IMR-90 (cell line): ENCODE data around the gene TRAPPC3. TPM values are rescaled to one million over a fixed set of nuclear protein-coding genes. Genes with fewer than 3 reads are reported as not detected.

Experiments
- ATAC-seq: fragments of 200-7000 bp; cut with Tn5 transposase; 2 replicates; pipeline ENCODE4 v1.9.1; 2020; ENCODE audit warnings: low read depth, mild to moderate bottlenecking, moderate library complexity
- BruUV-seq: library from RNA; stranded (reverse); fragments of 400-500 nt; replicated peaks from 2 replicates; lab custom pipeline; 2021; lab: Mats Ljungman, UMichigan
- CTCF ChIA-PET: fragments of 300-600 bp; formaldehyde crosslinking; extraction: SDS; loops from one replicate; lab custom pipeline; 2021; ENCODE audit warnings: antibody characterized with exemption; lab: Yijun Ruan, JAX
- POLR2A ChIA-PET: fragments of 300-600 bp; sonication (Branson Sonifier 250); formaldehyde crosslinking; loops from one replicate; lab custom pipeline; 2022; ENCODE audit warnings: antibody characterized with exemption; ENCODE audit not compliant: unreplicated experiment; lab: Charles Lee
- DNase-seq: peaks from one replicate; pipeline ENCODE4 v3.0.0; 2013
- H2AFZ ChIP-seq: replicated peaks from 2 replicates; pipeline ENCODE3; 2013; ENCODE audit warnings: low read length, mild to moderate bottlenecking; ENCODE audit not compliant: poor library complexity
- H2AK5ac ChIP-seq: 2 replicates; pipeline ENCODE4 v1.6.1; 2013; ENCODE audit warnings: low read depth, low read length, inconsistent platforms
- H2AK9ac ChIP-seq: replicated peaks from 2 replicates; pipeline ENCODE3; 2013; ENCODE audit warnings: mild to moderate bottlenecking, low read depth, low read length, moderate library complexity; ENCODE audit not compliant: poor library complexity
- H2BK120ac ChIP-seq: 2 replicates; pipeline ENCODE4 v1.6.1; 2013; ENCODE audit warnings: low read depth, low read length, inconsistent platforms
- H2BK15ac ChIP-seq: 3 replicates; pipeline ENCODE4 v1.6.1; 2013; ENCODE audit warnings: low read depth, low read length, inconsistent platforms
- H2BK20ac ChIP-seq: 2 replicates; pipeline ENCODE4 v1.6.1; 2013; ENCODE audit warnings: low read depth, mild to moderate bottlenecking, inconsistent platforms, low read length, moderate library complexity
- H2BK5ac ChIP-seq: 2 replicates; pipeline ENCODE4 v1.6.1; 2013; ENCODE audit warnings: mild to moderate bottlenecking, low read depth, low read length, inconsistent platforms; ENCODE audit not compliant: poor library complexity, severe bottlenecking
- H3K14ac ChIP-seq: replicated peaks from 2 replicates; pipeline ENCODE4 v1.6.1; 2013; ENCODE audit warnings: low read depth, low read length, inconsistent platforms
- H3K18ac ChIP-seq: 2 replicates; pipeline ENCODE4 v1.6.1; 2013; ENCODE audit warnings: low read depth, low read length, control low read depth
- H3K23ac ChIP-seq: 2 replicates; pipeline ENCODE4 v1.6.1; 2013; ENCODE audit warnings: low read depth, low read length, inconsistent platforms
- H3K27ac ChIP-seq: 2 replicates; pipeline ENCODE4 v1.5.1; 2013; ENCODE audit warnings: mild to moderate bottlenecking, control low read depth, low read length; ENCODE audit not compliant: insufficient read depth
- H3K27me3 ChIP-seq: 2 replicates; pipeline ENCODE4 v1.6.1; 2013; ENCODE audit warnings: low read length; ENCODE audit not compliant: control insufficient read depth, insufficient read depth
- H3K36me3 ChIP-seq: 2 replicates; pipeline ENCODE4 v1.6.1; 2013; ENCODE audit warnings: low read length, mixed read lengths; ENCODE audit not compliant: control insufficient read depth, insufficient read depth
- H3K4ac ChIP-seq: 2 replicates; pipeline ENCODE4 v1.6.1; 2013; ENCODE audit warnings: low read depth, low read length, inconsistent platforms
- H3K4me1 ChIP-seq: 2 replicates; pipeline ENCODE4 v1.6.1; 2013; ENCODE audit warnings: low read length, mixed read lengths; ENCODE audit not compliant: control insufficient read depth, insufficient read depth
- H3K4me2 ChIP-seq: 2 replicates; pipeline ENCODE4 v1.6.1; 2013; ENCODE audit warnings: low read depth, mild to moderate bottlenecking, control low read depth, low read length, moderate library complexity
- H3K4me3 ChIP-seq: 2 replicates; pipeline ENCODE4 v1.5.1; 2013; ENCODE audit warnings: low read depth, mild to moderate bottlenecking, control low read depth, low read length, moderate library complexity; ENCODE audit not compliant: insufficient read depth
- H3K56ac ChIP-seq: 2 replicates; pipeline ENCODE4 v1.6.1; 2013; ENCODE audit warnings: low read length, inconsistent platforms; ENCODE audit not compliant: insufficient read depth; ENCODE audit errors: extremely low read depth
- H3K79me1 ChIP-seq, 2 experiments: 2 replicates each; pipeline ENCODE4 v1.6.1; 2013; ENCODE audit warnings: low read length in 2 of 2, inconsistent platforms in 1 of 2, low read depth in 1 of 2
- H3K9ac ChIP-seq: 2 replicates; pipeline ENCODE4 v1.6.1; 2013; ENCODE audit warnings: low read depth, low read length, control low read depth
- H3K9me1 ChIP-seq: 2 replicates; pipeline ENCODE4 v1.6.1; 2013; ENCODE audit warnings: low read length, inconsistent platforms; ENCODE audit not compliant: insufficient read depth
- H3K9me3 ChIP-seq: 2 replicates; pipeline ENCODE4 v1.6.1; 2013; ENCODE audit warnings: low read length; ENCODE audit not compliant: control insufficient read depth, insufficient read depth
- H4K20me1 ChIP-seq: 2 replicates; pipeline ENCODE4 v1.6.1; 2013; ENCODE audit warnings: low read length, inconsistent platforms; ENCODE audit not compliant: insufficient read depth
- H4K5ac ChIP-seq: 2 replicates; pipeline ENCODE4 v1.6.1; 2013; ENCODE audit warnings: mild to moderate bottlenecking, low read depth, low read length, control low read depth
- H4K8ac ChIP-seq, 2 experiments: 2 replicates each; pipeline ENCODE4 v1.6.1; 2013; ENCODE audit warnings: low read depth in 2 of 2, low read length in 2 of 2, control low read depth in 1 of 2, inconsistent platforms in 1 of 2
- H4K91ac ChIP-seq: 2 replicates; pipeline ENCODE4 v1.6.1; 2013; ENCODE audit warnings: low read depth, low read length, inconsistent platforms; ENCODE audit not compliant: insufficient read depth
- BHLHE40 ChIP-seq: fragments of 150-350 bp; IDR thresholded peaks from 2 replicates; pipeline ENCODE4 v1.6.1; 2016; ENCODE audit warnings: mild to moderate bottlenecking, low read depth, low read length
- CEBPB ChIP-seq: IDR thresholded peaks from 2 replicates; pipeline ENCODE4 v1.6.1; 2012; ENCODE audit warnings: low read depth, low read length, improper control_type of control experiment
- CHD1 ChIP-seq: IDR thresholded peaks from 2 replicates; pipeline ENCODE4 v1.6.1; 2012; ENCODE audit warnings: low read depth, low read length, improper control_type of control experiment
- ELK1 ChIP-seq: fragments of 150-350 bp; IDR thresholded peaks from 2 replicates; pipeline ENCODE4 v1.6.1; 2016; ENCODE audit warnings: low read depth, mild to moderate bottlenecking, low read length, moderate library complexity, borderline replicate concordance
- FOS ChIP-seq: fragments of 150-350 bp; IDR thresholded peaks from 2 replicates; pipeline ENCODE4 v1.6.1; 2016; ENCODE audit warnings: low read depth, low read length
- MAFK ChIP-seq: IDR thresholded peaks from 2 replicates; pipeline ENCODE4 v1.6.1; 2012; ENCODE audit warnings: low read depth, low read length, improper control_type of control experiment
- MAZ ChIP-seq: IDR thresholded peaks from 2 replicates; pipeline ENCODE4 v1.6.1; 2012; ENCODE audit warnings: low read depth, mild to moderate bottlenecking, low read length, improper control_type of control experiment, moderate library complexity, borderline replicate concordance
- MXI1 ChIP-seq: IDR thresholded peaks from 2 replicates; pipeline ENCODE4 v1.6.1; 2012; ENCODE audit warnings: low read depth, mild to moderate bottlenecking, low read length, moderate library complexity, borderline replicate concordance
- NFE2L2 ChIP-seq: fragments of 150-350 bp; IDR thresholded peaks from 2 replicates; pipeline ENCODE4 v1.6.1; 2016; ENCODE audit warnings: low read depth, mild to moderate bottlenecking, low read length
- POLR2A ChIP-seq: IDR thresholded peaks from 2 replicates; pipeline ENCODE4 v1.6.1; 2012; ENCODE audit warnings: mild to moderate bottlenecking, low read depth, low read length
- RAD21 ChIP-seq: IDR thresholded peaks from 2 replicates; pipeline ENCODE4 v1.6.1; 2012; ENCODE audit warnings: low read length, improper control_type of control experiment
- RCOR1 ChIP-seq: IDR thresholded peaks from 2 replicates; pipeline ENCODE4 v1.6.1; 2012; ENCODE audit warnings: mild to moderate bottlenecking, low read length, improper control_type of control experiment; ENCODE audit not compliant: insufficient replicate concordance
- RFX5 ChIP-seq: IDR thresholded peaks from 2 replicates; pipeline ENCODE4 v1.8.0; 2012; ENCODE audit warnings: low read depth, mild to moderate bottlenecking, low read length, moderate library complexity
- SMC3 ChIP-seq: fragments of 150-350 bp; IDR thresholded peaks from 2 replicates; pipeline ENCODE4 v1.6.1; 2016; ENCODE audit warnings: low read depth, mild to moderate bottlenecking, antibody characterized with exemption, low read length, moderate library complexity
- USF2 ChIP-seq: fragments of 150-350 bp; IDR thresholded peaks from 2 replicates; pipeline ENCODE4 v1.6.1; 2017; ENCODE audit warnings: mild to moderate bottlenecking, antibody characterized with exemption, low read length, low read depth
- WGBS, 2 experiments: methylation state at CpG; one replicate each; pipeline versions ENCODE4 v1.1.5 to v1.1.7; 2013; ENCODE audit warnings: missing lambda C conversion rate in 2 of 2; ENCODE audit not compliant: insufficient read length in 1 of 2; ENCODE audit errors: extremely low coverage in 2 of 2; 5-methylcytosine and 5-hydroxymethylcytosine counted together
- dilution Hi-C: fragments of 300-500 bp; cut with HindIII; formaldehyde crosslinking; loops from one replicate; pipeline ENCODE4 v1.14.3; 2018; ENCODE audit warnings: low sequenced_read_pairs; ENCODE audit not compliant: unreplicated experiment
- in situ Hi-C: fragments of 300-500 bp; cut with MboI; formaldehyde crosslinking; loops from 3 replicates; pipeline ENCODE4 v1.14.3; 2019; ENCODE audit warnings: low sequenced_read_pairs, inconsistent platforms, mixed read lengths
- intact Hi-C: fragments of 100-400 bp; cut with micrococcal nuclease; formaldehyde crosslinking; loops from 2 replicates; pipeline ENCODE4 v1.10.0; 2022
- polyA plus RNA-seq, 3 experiments: library from polyadenylated mRNA; depleted of rRNA; stranded (reverse); fragments of >200 nt; gene quantifications; 2 replicates each; pipeline ENCODE4 v1.2.3, GENCODE V29; 2012; ENCODE audit warnings: low replicate concordance in 1 of 3
- total RNA-seq: library from RNA; depleted of rRNA; stranded (reverse); fragments of >200 nt; gene quantifications from 2 replicates; pipeline ENCODE4 v1.2.3, GENCODE V29; 2012
- TF ChIP-seq, protein P1 (sequence below): conservative IDR thresholded peaks from 2 replicates; pipeline ENCODE4 v1.5.1; 2012; ENCODE audit warnings: mild to moderate bottlenecking, low read depth, low read length, improper control_type of control experiment

The TRAPPC3 gene
- total and polyA plus RNA-seq, 2 of the 4 experiments (the other 2 are of a cell fraction): 76.0 to 77.8 TPM

DNA sequence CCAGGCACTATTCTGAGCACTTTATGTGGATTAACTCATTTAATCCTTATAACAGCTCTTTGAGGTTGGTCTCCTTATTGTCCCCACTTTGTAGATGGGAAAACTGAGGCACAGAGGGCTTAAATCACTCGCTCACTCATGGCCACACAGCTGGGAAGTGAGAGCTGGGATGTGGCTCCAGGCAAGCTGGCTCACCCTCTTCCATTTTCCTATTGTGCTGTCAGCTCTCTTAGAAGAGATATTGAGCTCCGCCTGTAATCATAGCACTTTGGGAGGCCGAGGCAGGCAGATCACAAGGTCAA is 20.4 kb downstream of the TRAPPC3 start:
- no peak overlapping the region for H3K23ac ChIP-seq
- POLR2A ChIA-PET: no interaction called here
- no peak for DNase-seq

More for the DNA sequence above, 20.4 kb downstream of the TRAPPC3 start:
- H4K8ac ChIP-seq: no peak overlapping the region
- no peak overlapping the region for H2AFZ ChIP-seq
- H2BK120ac ChIP-seq: no peak overlapping the region
- H2BK5ac ChIP-seq: no peak overlapping the region
- no CpG with 5 or more reads among the region's 3 CpGs for WGBS, 2 experiments
- peaks cover 5% of the 10 kb centered on the region for H3K4me1 ChIP-seq
- H2AK9ac ChIP-seq: no peak overlapping the region
- no peak overlapping the region for H3K4me3 ChIP-seq
- H2BK15ac ChIP-seq: no peak overlapping the region
- BruUV-seq: no TSS peak
- in situ Hi-C loops (no loop called here), intact Hi-C loops (no loop called here), dilution Hi-C loops (no loop called here)
- H3K9me3 ChIP-seq: no peaks in the 10 kb centered on the region
- H2AK5ac ChIP-seq: no peak overlapping the region
- no peaks in the 10 kb centered on the region for H3K79me1 ChIP-seq
- H4K91ac ChIP-seq: no peak overlapping the region
- H3K14ac ChIP-seq: no peak overlapping the region
- H3K9me1 ChIP-seq: peaks cover 6% of the 10 kb centered on the region; the same call in 1 of the 2 replicates
- no peak overlapping the region for H2BK20ac ChIP-seq
- H3K4me2 ChIP-seq: no peak overlapping the region
- H3K9ac ChIP-seq: no peak overlapping the region
- CTCF ChIA-PET: interaction anchor here (0.7 kb wide), 1 partner anchor 10 kb away, joined by 3 read pairs; no protein-coding TSS in a partner anchor
- TF ChIP-seq RAD21 (no peak), NFE2L2 (no peak), POLR2A (no peak), USF2 (no peak), MAZ (no peak), CHD1 (no peak), SMC3 (no peak), RCOR1 (no peak), MAFK (no peak), BHLHE40 (no peak), CEBPB (no peak; the same call in 1 of the 2 replicates), FOS (no peak), MXI1 (no peak), RFX5 (no peak), ELK1 (no peak)
- TF ChIP-seq, protein P1, sequence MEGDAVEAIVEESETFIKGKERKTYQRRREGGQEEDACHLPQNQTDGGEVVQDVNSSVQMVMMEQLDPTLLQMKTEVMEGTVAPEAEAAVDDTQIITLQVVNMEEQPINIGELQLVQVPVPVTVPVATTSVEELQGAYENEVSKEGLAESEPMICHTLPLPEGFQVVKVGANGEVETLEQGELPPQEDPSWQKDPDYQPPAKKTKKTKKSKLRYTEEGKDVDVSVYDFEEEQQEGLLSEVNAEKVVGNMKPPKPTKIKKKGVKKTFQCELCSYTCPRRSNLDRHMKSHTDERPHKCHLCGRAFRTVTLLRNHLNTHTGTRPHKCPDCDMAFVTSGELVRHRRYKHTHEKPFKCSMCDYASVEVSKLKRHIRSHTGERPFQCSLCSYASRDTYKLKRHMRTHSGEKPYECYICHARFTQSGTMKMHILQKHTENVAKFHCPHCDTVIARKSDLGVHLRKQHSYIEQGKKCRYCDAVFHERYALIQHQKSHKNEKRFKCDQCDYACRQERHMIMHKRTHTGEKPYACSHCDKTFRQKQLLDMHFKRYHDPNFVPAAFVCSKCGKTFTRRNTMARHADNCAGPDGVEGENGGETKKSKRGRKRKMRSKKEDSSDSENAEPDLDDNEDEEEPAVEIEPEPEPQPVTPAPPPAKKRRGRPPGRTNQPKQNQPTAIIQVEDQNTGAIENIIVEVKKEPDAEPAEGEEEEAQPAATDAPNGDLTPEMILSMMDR: no peak
- no peak overlapping the region for H3K18ac ChIP-seq
- H3K27me3 ChIP-seq: peaks cover 22% of the 10 kb centered on the region
- H3K4ac ChIP-seq: no peak overlapping the region
- no peak overlapping the region for H3K27ac ChIP-seq
- no peak overlapping the region for H4K5ac ChIP-seq
- H4K20me1 ChIP-seq: no peaks in the 10 kb centered on the region
- H3K36me3 ChIP-seq: no peaks in the 10 kb centered on the region
- no peak overlapping the region for H3K56ac ChIP-seq
- ATAC-seq: no peak
